Kidney epithelial cell (primary cell): ENCODE data around the gene LTC4S. TPM values are rescaled to one million over a fixed set of nuclear protein-coding genes. Genes with fewer than 3 reads are reported as not detected.
"Not testable (repeated sequence)": the region's sequence is repeated elsewhere in the genome, so short reads cannot be mapped to it uniquely, and the experiment has no call there.

Source experiments
- DNase-seq: peaks from one replicate; pipeline ENCODE4 v3.0.0-alpha.2; 2010; ENCODE audit warnings: low read depth
- H3K27me3 ChIP-seq: 2 replicates; pipeline ENCODE4 v1.6.0; 2011; ENCODE audit warnings: low read length; ENCODE audit not compliant: control insufficient read depth, insufficient read depth
- H3K36me3 ChIP-seq: 2 replicates; pipeline ENCODE4 v1.5.1; 2011; ENCODE audit warnings: low read length; ENCODE audit not compliant: control insufficient read depth, insufficient read depth
- H3K4me3 ChIP-seq: 2 replicates; pipeline ENCODE4 v1.5.1; 2011; ENCODE audit warnings: low read depth, mild to moderate bottlenecking, control low read depth, low read length
- total RNA-seq: library from RNA; depleted of rRNA; stranded (reverse); fragments of >200 nt; gene quantifications from 2 replicates; pipeline ENCODE4 v1.2.3, GENCODE V29; 2015
- TF ChIP-seq, protein P1 (sequence below): IDR thresholded peaks from 2 replicates; pipeline ENCODE4 v1.5.1; 2011; ENCODE audit warnings: mild to moderate bottlenecking, moderate library complexity, low read length, control low read depth, inconsistent platforms; ENCODE audit not compliant: insufficient read depth, poor library complexity, severe bottlenecking

The LTC4S gene
- total RNA-seq, 1 donor from 2014 or later, result 5.1 TPM

DNA sequence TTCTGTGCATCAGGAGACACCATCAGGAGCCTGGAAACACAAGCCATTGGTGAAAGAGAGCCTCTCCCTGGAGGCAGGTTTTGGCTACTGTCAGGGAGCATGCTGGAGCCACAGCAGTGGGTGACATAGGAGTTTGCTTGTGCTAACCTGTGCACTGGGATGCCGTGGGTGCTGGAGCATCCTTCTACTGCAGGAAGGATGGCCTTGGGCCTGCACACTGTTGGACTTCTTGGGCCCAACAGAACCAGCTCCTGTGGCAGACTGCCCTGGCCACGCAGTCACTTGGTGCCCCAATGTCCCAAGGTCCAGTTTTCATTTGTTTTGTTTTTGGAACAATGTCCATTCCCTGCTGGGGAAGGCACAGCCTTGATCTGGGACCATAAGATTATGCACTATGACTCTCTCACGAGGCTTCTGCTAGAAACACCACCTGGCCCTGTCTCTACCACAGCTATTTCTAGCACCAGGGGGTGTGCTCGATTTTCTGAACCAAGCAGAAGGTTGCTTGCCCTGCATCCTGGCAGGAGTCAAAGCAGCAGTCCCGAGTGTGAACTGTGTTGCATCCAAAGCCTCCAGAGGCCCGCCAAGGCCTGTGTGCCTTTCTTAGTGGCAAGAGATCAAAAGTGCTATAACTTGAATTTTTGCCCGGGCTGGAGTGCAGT, 5.5 kb upstream of the LTC4S start:
- Histone ChIP-seq H3K36me3 (no peaks in the 10 kb centered on the region), H3K27me3 (no peaks in the 10 kb centered on the region), H3K4me3 (no peak overlapping the region)
- TF ChIP-seq, protein P1, sequence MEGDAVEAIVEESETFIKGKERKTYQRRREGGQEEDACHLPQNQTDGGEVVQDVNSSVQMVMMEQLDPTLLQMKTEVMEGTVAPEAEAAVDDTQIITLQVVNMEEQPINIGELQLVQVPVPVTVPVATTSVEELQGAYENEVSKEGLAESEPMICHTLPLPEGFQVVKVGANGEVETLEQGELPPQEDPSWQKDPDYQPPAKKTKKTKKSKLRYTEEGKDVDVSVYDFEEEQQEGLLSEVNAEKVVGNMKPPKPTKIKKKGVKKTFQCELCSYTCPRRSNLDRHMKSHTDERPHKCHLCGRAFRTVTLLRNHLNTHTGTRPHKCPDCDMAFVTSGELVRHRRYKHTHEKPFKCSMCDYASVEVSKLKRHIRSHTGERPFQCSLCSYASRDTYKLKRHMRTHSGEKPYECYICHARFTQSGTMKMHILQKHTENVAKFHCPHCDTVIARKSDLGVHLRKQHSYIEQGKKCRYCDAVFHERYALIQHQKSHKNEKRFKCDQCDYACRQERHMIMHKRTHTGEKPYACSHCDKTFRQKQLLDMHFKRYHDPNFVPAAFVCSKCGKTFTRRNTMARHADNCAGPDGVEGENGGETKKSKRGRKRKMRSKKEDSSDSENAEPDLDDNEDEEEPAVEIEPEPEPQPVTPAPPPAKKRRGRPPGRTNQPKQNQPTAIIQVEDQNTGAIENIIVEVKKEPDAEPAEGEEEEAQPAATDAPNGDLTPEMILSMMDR, result no peak
- no peak for DNase-seq

DNA sequence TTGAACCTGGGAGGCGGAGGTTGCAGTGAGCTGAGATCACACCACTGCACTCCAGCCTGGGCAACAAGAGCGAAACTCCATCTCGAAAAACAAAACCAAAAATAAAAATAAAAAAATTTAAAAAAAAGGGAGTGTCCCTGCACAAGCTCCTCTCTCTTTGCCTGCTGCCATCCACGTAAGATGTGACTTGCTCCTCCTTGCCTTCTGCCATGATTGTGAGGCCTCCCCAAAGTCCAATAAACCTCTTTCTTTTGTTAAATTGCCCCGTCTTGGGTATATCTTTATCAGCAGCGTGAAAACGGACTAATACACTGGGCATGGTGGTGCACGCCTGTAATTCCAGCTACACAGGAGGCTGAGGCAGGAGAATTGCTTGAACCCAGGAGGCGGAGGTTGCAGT, 4.5 kb upstream of the LTC4S start:
- DNase-seq, H3K36me3 ChIP-seq, H3K4me3 ChIP-seq, H3K27me3 ChIP-seq: not testable (repeated sequence)

DNA sequence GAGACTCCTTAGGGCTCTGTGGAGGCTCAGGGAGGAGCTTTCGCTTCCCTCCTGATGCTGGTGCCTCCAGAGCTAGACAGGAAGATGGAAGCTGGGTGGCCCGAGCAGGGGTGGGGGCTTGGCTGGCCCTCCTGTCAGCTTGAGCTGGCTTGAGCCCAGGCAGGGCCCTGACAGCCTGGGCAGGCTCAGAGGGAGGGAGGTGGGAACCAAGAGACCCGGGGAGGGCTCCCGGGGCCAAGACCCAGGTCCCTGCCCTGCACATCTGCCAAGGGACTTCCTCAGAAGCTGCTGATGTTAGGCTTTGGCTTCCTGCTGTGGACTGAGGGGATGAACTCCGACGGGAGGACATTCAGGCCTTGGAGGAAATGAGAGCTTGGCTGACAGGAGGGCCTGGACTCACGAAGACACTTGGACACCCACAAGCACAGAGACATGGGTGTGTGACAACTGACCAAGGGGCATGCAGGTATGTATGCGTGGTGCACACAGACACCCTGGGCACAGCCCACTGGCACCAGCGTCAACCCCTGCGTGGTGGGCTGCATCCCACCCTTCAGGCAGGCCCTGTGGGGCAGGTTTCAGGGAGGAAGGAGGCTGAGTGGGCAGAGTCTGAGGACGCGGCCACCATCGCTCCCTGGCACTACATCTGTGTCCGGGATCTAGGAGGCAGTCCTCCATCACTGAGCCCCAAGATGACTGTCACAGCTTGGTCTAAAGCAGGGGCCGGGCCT, 1.7 kb upstream of the LTC4S start:
- TF ChIP-seq, protein P1, result no peak
- Histone ChIP-seq H3K36me3 (no peaks in the 10 kb centered on the region), H3K4me3 (no peak overlapping the region), H3K27me3 (no peaks in the 10 kb centered on the region)
- DNase-seq, result no peak

- TF ChIP-seq, protein P1, result no peak
- no peak for DNase-seq
- H3K4me3 ChIP-seq, result no peak overlapping the region
- no peaks in the 10 kb centered on the region for H3K36me3 ChIP-seq
- no peaks in the 10 kb centered on the region for H3K27me3 ChIP-seq
Observed at GRCh38 chr5:179792612-179793467, 946 bp upstream of the LTC4S start.

GRCh38 chr5:179794171-179794570, 385 bp downstream of the LTC4S start:
- no peak for DNase-seq
- H3K4me3 ChIP-seq, result no peak overlapping the region
- H3K36me3 ChIP-seq, result no peaks in the 10 kb centered on the region
- TF ChIP-seq, protein P1, result no peak
- H3K27me3 ChIP-seq, result no peaks in the 10 kb centered on the region

DNA sequence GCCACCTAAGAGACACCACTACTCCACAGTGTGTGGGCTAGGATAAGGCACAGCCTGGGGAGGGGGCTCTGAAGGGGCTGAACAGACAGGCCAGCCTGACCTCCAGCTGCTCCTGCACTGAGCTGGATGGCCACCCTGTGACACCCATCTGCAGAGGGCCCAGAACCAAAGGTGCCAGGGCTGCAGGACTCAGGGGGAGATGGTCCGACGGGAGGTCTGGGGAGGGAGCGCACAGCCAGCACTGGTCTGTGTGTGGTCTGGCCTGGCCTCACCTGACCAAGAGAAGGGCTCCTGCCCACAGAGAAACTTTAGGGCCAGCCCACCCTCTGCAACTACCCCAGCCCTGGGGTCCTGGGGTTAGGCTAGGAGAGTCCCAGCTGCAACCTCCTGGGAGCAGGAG, 789 bp downstream of the LTC4S start:
- Histone ChIP-seq H3K36me3 (peaks cover under 1% of the 10 kb centered on the region), H3K27me3 (no peaks in the 10 kb centered on the region), H3K4me3 (no peak overlapping the region)
- TF ChIP-seq, protein P1, result no peak
- DNase-seq, result no peak
